BLaER1 treated with 17β-estradiol and CSF1 and Interleukin-3, amounts not matched to agents 10 nM and 100 nM (cell line): ENCODE results near the gene FTCDNL1.
A peak's percentile ranks its signal among the peaks of the same experiment; 100 is the strongest.

Source experiments
- H3K27ac ChIP-seq, 11 experiments: shearing (Covaris generic); formaldehyde crosslinking; 2 replicates each; pipeline ENCODE4 v1.8.1; 2022
- H3K27me3 ChIP-seq, 11 experiments: shearing (Covaris generic); formaldehyde crosslinking; 2 replicates each; pipeline ENCODE4 v1.8.1; 2022
- H3K36me3 ChIP-seq, 11 experiments: shearing (Covaris generic); formaldehyde crosslinking; 2 replicates each; pipeline ENCODE4 v1.8.1; 2022
- H3K4me1 ChIP-seq, 10 experiments: shearing (Covaris generic); formaldehyde crosslinking; 2 replicates each; pipeline ENCODE4 v1.8.1; 2022
- H3K4me2 ChIP-seq, 11 experiments: shearing (Covaris generic); formaldehyde crosslinking; 2 replicates each; pipeline ENCODE4 v1.8.1; 2022
- H3K4me3 ChIP-seq, 10 experiments: shearing (Covaris generic); formaldehyde crosslinking; 2 replicates each; pipeline ENCODE4 v1.8.1; 2022
- H3K9ac ChIP-seq, 11 experiments: shearing (Covaris generic); formaldehyde crosslinking; 2 replicates each; pipeline ENCODE4 v1.8.1; 2022
- H3K9me3 ChIP-seq, 11 experiments: shearing (Covaris generic); formaldehyde crosslinking; replicated peaks in 1 of 11; 2 replicates each; pipeline ENCODE4 v1.8.1; 2022
- H4K20me1 ChIP-seq, 11 experiments: shearing (Covaris generic); formaldehyde crosslinking; 2 replicates each; pipeline ENCODE4 v1.8.1; 2022
- Cebpa-rat ChIP-seq, 11 experiments: shearing (Covaris generic); IDR thresholded peaks; 2 replicates each; pipeline ENCODE4 v1.8.1; 2022

The FTCDNL1 gene

GRCh38 chr2:199757233-199757870 is 93.6 kb downstream of the FTCDNL1 start:
- Histone ChIP-seq H3K4me1 (peaks cover 0 to 10% (median 0%) of the 10 kb centered on the region in 10 experiments; a peak in 4 of 20 replicates), H4K20me1 (no peaks in the 10 kb centered on the region), H3K4me2 (peak overlapping the region in 2 of 11 experiments; percentile 20; a peak in 1 of 22 replicates), H3K9me3 (no peaks in the 10 kb centered on the region), H3K36me3 (no peaks in the 10 kb centered on the region), H3K27me3 (no peaks in the 10 kb centered on the region), H3K9ac (no peak overlapping the region), H3K4me3 (no peak overlapping the region), H3K27ac (no peak overlapping the region)
- TF ChIP-seq Cebpa-rat (IDR thresholded peaks at IDR 0.05), result no peak

DNA sequence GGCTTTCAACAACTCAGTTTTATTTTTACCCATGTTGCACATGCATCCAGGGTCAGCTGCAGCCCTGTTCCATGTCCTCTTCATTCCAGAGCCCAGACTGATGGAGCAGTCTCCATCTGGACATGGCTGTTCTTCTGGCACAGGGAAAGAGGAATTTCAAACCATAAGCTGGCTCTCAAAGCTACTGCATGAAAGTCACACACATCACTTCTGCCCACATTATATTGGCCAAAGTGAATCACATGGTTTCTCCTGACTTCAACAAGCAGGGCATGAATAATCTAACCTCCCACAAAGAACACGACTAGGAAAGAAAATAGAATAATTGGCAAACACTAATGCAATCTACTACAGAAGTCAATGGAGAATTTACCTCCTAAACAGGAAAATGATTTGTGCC is 94.2 kb downstream of the FTCDNL1 start:
- no peak for TF ChIP-seq Cebpa-rat (IDR thresholded peaks at IDR 0.05)
- Histone ChIP-seq H3K4me2 (peak overlapping the region in 3 of 11 experiments; percentile 0 to 20 (median 20); a peak in 4 of 22 replicates), H3K27me3 (no peaks in the 10 kb centered on the region), H3K4me3 (no peak overlapping the region), H3K9me3 (no peaks in the 10 kb centered on the region), H3K9ac (no peak overlapping the region), H3K4me1 (peaks cover 0 to 10% (median 0%) of the 10 kb centered on the region in 10 experiments; a peak in 4 of 20 replicates), H3K27ac (no peak overlapping the region), H4K20me1 (no peaks in the 10 kb centered on the region), H3K36me3 (no peaks in the 10 kb centered on the region)

- Histone ChIP-seq H3K36me3 (no peaks in the 10 kb centered on the region), H3K27ac (no peak overlapping the region), H3K9ac (no peak overlapping the region), H3K4me1 (peaks cover 0 to 10% (median 0%) of the 10 kb centered on the region in 10 experiments; a peak in 4 of 20 replicates), H3K9me3 (no peaks in the 10 kb centered on the region), H4K20me1 (no peaks in the 10 kb centered on the region), H3K4me2 (peak overlapping the region in 3 of 11 experiments; percentile 0 to 20 (median 20); a peak in 4 of 22 replicates), H3K4me3 (no peak overlapping the region), H3K27me3 (no peaks in the 10 kb centered on the region)
- no peak for TF ChIP-seq Cebpa-rat (IDR thresholded peaks at IDR 0.05)
Observed at GRCh38 chr2:199756211-199756610, 94.8 kb downstream of the FTCDNL1 start.

- no peaks in the 10 kb centered on the region for H4K20me1 ChIP-seq
- H3K4me3 ChIP-seq, result no peak overlapping the region
- H3K9ac ChIP-seq, result no peak overlapping the region
- no peak for TF ChIP-seq Cebpa-rat (IDR thresholded peaks at IDR 0.05)
- H3K36me3 ChIP-seq, result no peaks in the 10 kb centered on the region
- no peaks in the 10 kb centered on the region for H3K9me3 ChIP-seq
- no peak overlapping the region for H3K27ac ChIP-seq
- H3K27me3 ChIP-seq, result no peaks in the 10 kb centered on the region
- no peak overlapping the region for H3K4me2 ChIP-seq
- H3K4me1 ChIP-seq, result peaks cover 0 to 10% (median 0%) of the 10 kb centered on the region in 10 experiments; a peak in 4 of 20 replicates
Observed at GRCh38 chr2:199754766-199755165, 96.2 kb downstream of the FTCDNL1 start.

DNA sequence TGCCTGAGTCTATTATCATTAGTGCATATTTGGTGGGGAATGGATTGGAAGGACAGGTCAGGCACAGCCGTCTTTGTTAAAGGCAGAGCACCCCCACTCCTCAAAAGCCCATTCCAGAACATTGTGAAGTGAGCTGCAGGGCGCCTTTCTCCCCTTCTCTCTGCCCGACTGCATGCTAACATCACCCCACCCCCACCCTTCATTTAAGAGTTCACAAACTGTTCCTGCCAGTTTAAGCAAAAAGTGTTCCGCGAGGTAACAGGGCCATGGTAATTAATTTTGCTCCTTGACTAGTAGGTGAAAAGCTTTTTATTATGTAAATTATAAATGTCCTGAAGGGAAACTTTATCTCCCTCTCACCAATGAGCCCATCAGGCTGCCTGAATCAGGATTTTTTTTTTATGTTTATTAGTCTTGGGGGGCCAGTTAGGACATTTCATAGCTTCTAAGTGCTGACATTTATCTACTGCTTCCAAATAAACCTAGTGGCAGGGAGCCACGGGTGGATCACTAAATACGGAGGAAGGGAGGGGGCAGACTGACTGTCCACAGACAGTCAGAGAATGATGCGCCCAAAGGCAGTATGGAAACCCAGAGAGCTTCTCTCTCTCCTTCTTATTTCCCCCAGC is 99.4 kb downstream of the FTCDNL1 start:
- TF ChIP-seq Cebpa-rat (IDR thresholded peaks at IDR 0.05), result no peak
- no peaks in the 10 kb centered on the region for H3K9me3 ChIP-seq
- no peak overlapping the region for H3K4me2 ChIP-seq
- H3K36me3 ChIP-seq, result no peaks in the 10 kb centered on the region
- H4K20me1 ChIP-seq, result no peaks in the 10 kb centered on the region
- no peak overlapping the region for H3K4me3 ChIP-seq
- H3K4me1 ChIP-seq, result peaks cover 0 to 6% (median 0%) of the 10 kb centered on the region in 10 experiments; a peak in 4 of 20 replicates
- H3K27me3 ChIP-seq, result no peaks in the 10 kb centered on the region
- H3K27ac ChIP-seq, result no peak overlapping the region
- no peak overlapping the region for H3K9ac ChIP-seq

- no peaks in the 10 kb centered on the region for H3K9me3 ChIP-seq
- H4K20me1 ChIP-seq, result no peaks in the 10 kb centered on the region
- H3K4me3 ChIP-seq, result no peak overlapping the region
- no peaks in the 10 kb centered on the region for H3K4me1 ChIP-seq
- no peaks in the 10 kb centered on the region for H3K27me3 ChIP-seq
- no peak overlapping the region for H3K27ac ChIP-seq
- no peak for TF ChIP-seq Cebpa-rat (IDR thresholded peaks at IDR 0.05)
- H3K4me2 ChIP-seq, result no peak overlapping the region
- H3K36me3 ChIP-seq, result no peaks in the 10 kb centered on the region
- no peak overlapping the region for H3K9ac ChIP-seq
Observed at GRCh38 chr2:199749571-199749970, 101.4 kb downstream of the FTCDNL1 start.

DNA sequence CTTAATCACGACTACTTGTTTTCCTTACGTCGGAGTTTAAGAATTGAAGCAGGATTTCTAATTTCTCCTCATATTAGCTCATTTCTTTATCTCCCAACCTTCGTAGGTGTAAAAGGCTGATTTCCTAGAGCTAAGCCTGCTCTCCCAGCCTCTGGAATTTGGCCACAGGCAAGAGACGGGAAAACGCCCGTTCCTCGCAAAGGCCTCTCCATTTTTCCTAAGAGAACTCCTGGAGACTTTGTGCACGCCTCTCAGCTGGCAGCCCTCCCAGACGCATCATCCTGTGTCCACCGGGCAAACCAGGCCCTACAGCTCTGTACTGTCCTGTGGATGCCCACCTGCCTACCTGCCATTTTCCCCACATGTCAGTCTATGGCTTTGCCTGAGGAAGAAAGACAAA is 106.3 kb downstream of the FTCDNL1 start:
- no peak overlapping the region for H3K9ac ChIP-seq
- no peaks in the 10 kb centered on the region for H3K9me3 ChIP-seq
- no peaks in the 10 kb centered on the region for H3K27me3 ChIP-seq
- no peaks in the 10 kb centered on the region for H4K20me1 ChIP-seq
- no peak overlapping the region for H3K27ac ChIP-seq
- H3K4me3 ChIP-seq, result no peak overlapping the region
- H3K36me3 ChIP-seq, result no peaks in the 10 kb centered on the region
- no peak overlapping the region for H3K4me2 ChIP-seq
- TF ChIP-seq Cebpa-rat (IDR thresholded peaks at IDR 0.05), result no peak
- peaks cover 0 to under 1% (median 0%) of the 10 kb centered on the region in 10 experiments; a peak in 3 of 20 replicates for H3K4me1 ChIP-seq

DNA sequence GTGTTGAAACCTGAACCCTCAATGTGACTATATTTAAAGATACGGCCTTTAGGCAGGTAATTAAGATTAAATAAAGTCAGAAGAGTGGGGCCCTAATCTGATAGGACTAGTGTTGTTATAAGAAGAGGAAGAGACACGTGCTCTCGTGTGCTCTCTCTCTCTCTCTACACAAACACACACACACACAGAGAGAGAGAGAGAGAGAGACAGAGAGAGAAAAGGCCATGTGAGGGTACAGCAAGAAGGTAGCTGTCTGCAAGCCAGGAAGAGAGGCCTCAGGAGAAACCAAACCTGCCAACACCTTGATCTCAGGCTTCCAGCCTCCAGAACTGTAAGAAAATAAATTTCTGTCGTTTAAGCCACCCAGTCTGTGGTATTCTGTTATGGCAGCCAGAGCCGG is 106.7 kb downstream of the FTCDNL1 start:
- Histone ChIP-seq H3K4me1 (peaks cover 0 to 5% (median 1%) of the 10 kb centered on the region in 10 experiments; a peak in 9 of 20 replicates), H4K20me1 (no peaks in the 10 kb centered on the region), H3K27ac (no peak overlapping the region), H3K27me3 (peaks cover 0 to 1% (median 0%) of the 10 kb centered on the region in 11 experiments; a peak in 1 of 22 replicates), H3K9me3 (no peaks in the 10 kb centered on the region), H3K4me3 (no peak overlapping the region), H3K36me3 (no peaks in the 10 kb centered on the region), H3K4me2 (no peak overlapping the region), H3K9ac (no peak overlapping the region)
- no peak for TF ChIP-seq Cebpa-rat (IDR thresholded peaks at IDR 0.05)

DNA sequence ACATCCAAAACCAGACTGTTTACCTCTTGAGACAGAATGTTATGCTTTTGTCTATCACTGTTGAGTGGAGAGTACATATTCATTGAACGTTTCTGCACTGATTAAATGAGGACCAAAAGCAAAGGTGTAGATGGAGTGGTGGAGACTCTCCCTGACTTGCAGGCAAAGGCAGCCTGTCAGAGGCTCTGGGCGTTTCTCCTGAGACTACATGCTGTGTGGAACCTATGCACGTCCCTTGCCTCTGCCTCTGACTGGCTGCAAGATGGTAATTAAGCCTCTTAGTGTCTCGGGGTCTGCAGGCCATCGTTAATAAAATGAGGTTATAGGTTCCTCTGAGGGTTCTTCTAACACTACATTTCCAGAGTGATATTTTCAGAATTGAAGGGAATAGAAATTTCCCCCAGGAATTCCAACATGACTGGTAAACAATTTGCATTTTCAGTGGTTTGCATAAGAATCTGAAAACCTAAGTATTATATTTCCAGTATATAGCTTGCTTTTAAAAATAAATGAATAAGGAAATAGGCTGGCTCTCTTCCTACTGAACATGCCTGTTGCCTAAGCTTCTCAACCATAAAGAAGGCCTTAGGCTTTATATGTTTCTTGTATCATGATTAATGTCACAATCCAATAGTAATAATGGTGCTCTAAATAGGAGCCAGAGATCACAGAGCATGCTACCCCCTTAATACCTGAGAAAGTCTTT is 107.4 kb downstream of the FTCDNL1 start:
- peaks cover 0 to 8% (median 0%) of the 10 kb centered on the region in 11 experiments; a peak in 2 of 22 replicates for H3K27me3 ChIP-seq
- H3K9me3 ChIP-seq, result no peaks in the 10 kb centered on the region
- no peak for TF ChIP-seq Cebpa-rat (IDR thresholded peaks at IDR 0.05)
- no peak overlapping the region for H3K4me2 ChIP-seq
- no peaks in the 10 kb centered on the region for H4K20me1 ChIP-seq
- no peak overlapping the region for H3K4me3 ChIP-seq
- no peak overlapping the region for H3K9ac ChIP-seq
- H3K4me1 ChIP-seq, result peaks cover 0 to 12% (median 8%) of the 10 kb centered on the region in 10 experiments; a peak in 10 of 20 replicates
- no peaks in the 10 kb centered on the region for H3K36me3 ChIP-seq
- H3K27ac ChIP-seq, result no peak overlapping the region
